ENCODE measurements around the gene SYNJ1. TPM values are rescaled to one million over a fixed set of nuclear protein-coding genes. Genes with fewer than 3 reads are reported as not detected.
A peak's percentile ranks its signal among the peaks of the same experiment; 100 is the strongest.

The SYNJ1 gene
- total and polyA plus RNA-seq, 7 experiments from 2014 or later: 4.3 to 28.5 (median 22.1) TPM

DNA sequence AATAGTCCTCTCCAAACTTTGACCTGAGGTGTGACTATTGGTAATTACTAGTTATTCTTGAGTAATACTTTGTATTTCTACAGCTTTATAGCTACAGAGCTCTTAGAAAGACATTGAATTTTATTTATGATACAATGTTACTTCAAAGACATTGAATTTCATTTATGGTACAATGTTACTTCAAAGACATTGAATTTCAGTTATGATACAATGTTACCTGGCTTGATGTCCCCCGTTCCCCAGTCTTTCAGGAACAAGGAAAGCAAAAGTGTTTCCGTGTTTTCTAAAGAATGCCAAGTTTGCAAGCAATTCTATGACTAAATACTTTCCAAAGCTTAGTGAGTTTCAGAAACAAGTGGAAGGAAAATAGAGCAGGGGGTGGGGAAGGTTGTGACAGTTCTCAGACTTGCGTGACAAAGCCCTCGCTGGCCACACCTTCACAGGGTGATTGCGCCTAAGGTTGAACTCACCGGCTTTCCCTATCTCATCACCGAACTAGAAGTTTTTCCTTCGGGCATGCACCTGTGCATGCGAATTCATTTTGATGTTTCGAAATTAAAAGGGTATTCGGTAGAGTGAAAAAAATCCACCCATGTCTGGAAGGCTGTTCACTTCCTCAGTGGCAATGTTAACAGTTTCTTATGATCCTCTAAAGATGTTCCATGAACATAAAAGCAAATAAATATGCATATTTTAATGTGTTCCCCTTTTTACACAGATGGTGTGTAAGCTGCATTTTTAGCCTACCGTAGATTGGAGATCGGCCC, 44.7 kb upstream of the SYNJ1 start:
- H3K27ac ChIP-seq (ENCODE audit: low read depth, low read length): peak overlapping the region; percentile 76
- peaks cover 0 to 5% (median 0%) of the 10 kb centered on the region in 5 donors for H3K27me3 Mint-ChIP-seq
- peak overlapping the region; percentile 90 to 99 (median 97) for H3K27ac Mint-ChIP-seq

DNA sequence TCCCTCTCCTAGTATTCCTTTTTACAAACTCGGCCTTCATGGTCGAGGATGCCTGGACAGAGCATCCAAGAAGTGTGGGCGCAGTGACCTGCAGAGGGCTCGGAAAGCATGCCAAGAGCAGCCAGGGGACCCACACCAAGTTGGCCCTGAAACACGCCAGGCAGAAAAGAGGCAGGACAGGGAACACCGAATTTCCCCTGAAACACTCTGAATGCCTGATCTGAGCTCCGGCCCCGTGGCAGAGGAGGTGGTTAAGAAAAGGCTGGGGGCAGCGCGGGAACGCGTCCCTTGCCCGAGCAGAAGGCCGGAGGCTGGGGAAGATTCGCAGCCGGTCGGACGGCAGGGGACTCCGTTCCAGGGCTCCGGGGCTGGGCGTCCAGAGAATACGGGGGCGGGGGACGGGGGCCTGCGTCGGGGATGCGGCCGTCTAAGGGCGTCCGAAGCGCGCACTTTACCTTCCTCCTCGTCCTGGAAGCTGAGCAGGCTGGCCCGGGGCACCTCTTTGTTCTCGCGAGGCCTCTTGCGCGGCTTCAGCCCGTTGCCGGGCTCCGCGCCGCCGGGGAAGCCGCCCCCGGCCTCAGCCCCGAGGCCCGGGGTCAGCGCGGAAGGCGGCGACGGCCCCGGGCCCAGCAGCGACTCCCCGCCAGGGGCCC, 43.2 kb upstream of the SYNJ1 start:
- Mint-ChIP-seq H3K27me3 (peaks cover 0 to 5% (median 0%) of the 10 kb centered on the region in 5 donors), H3K4me3 (peak overlapping the region; percentile 90 to 97 (median 94)), H3K36me3 (peaks cover 18 to 31% (median 26%) of the 10 kb centered on the region in 5 donors), H3K9me3 (peaks cover 0 to 9% (median 0%) of the 10 kb centered on the region in 11 donors), H3K27ac (peak overlapping the region; percentile 90 to 99 (median 95)), H3K4me1 (peaks cover 43 to 75% (median 66%) of the 10 kb centered on the region in 7 donors)
- DNase-seq (peak in 1 of 9 donors; percentile 42), ATAC-seq (peak; percentile 36)
- Histone ChIP-seq H3K4me3 (ENCODE audit: low read length) (peak overlapping the region; percentile 77), H3K36me3 (ENCODE audit: control insufficient read depth in 2 of 3, insufficient read depth in 3 of 3, low read length in 3 of 3) (no peaks in the 10 kb centered on the region), H3K27ac (ENCODE audit: low read depth, low read length) (peak overlapping the region; percentile 79), H3K27me3 (ENCODE audit: control insufficient read depth in 2 of 2, insufficient read depth in 2 of 2, low read length in 2 of 2) (no peaks in the 10 kb centered on the region), H3K4me1 (ENCODE audit: control insufficient read depth in 2 of 2, insufficient read depth in 2 of 2, low read length in 2 of 2) (peaks cover 29 to 31% of the 10 kb centered on the region in 2 donors), H3K9me3 (ENCODE audit: control insufficient read depth in 2 of 3, low read length in 3 of 3) (no peaks in the 10 kb centered on the region)
- POLR2A ChIA-PET: interaction anchor here (0.6 to 3.0 kb wide), 35 partner anchors 9 to 1580 kb away, joined by 3 to 42 read pairs (median 4); partner anchors contain the start of genes CFAP298, DNAJC28, DONSON and IFNAR1
- CTCF ChIA-PET: interaction anchor here (0.6 to 2.6 kb wide), 11 partner anchors 14 to 1568 kb away, joined by 3 to 14 read pairs (median 5); partner anchors contain the start of gene SYNJ1
- intact Hi-C loops (cut with micrococcal nuclease): loop anchor here (5.0 to 10.0 kb wide), 7 partner anchors 119 to 1846 kb away; partner anchors contain the start of genes DNAJC28 (in 1 of the 2), IFNGR2 (in 1 of the 2), MIS18A (in 1 of the 2) and RCAN1 (in 1 of the 2)

More for the DNA sequence above, 44.7 kb upstream of the SYNJ1 start:
- CTCF ChIA-PET: interaction anchor here (0.7 to 2.6 kb wide), 3 partner anchors 44 to 397 kb away, joined by 3 to 14 read pairs (median 4); partner anchors contain the start of gene SYNJ1
- Mint-ChIP-seq H3K4me3 (peak overlapping the region; percentile 90 to 99 (median 96)), H3K4me1 (peaks cover 32 to 60% (median 51%) of the 10 kb centered on the region in 7 donors), H3K9me3 (peaks cover 0 to 9% (median 0%) of the 10 kb centered on the region in 11 donors), H3K36me3 (peaks cover 10 to 20% (median 13%) of the 10 kb centered on the region in 5 donors)
- Histone ChIP-seq H3K27me3 (ENCODE audit: control insufficient read depth in 2 of 2, insufficient read depth in 2 of 2, low read length in 2 of 2) (no peaks in the 10 kb centered on the region), H3K4me1 (ENCODE audit: control insufficient read depth in 2 of 2, insufficient read depth in 2 of 2, low read length in 2 of 2) (peaks cover 22 to 26% of the 10 kb centered on the region in 2 donors), H3K4me3 (ENCODE audit: low read length) (peak overlapping the region; percentile 67), H3K36me3 (ENCODE audit: control insufficient read depth in 2 of 3, insufficient read depth in 3 of 3, low read length in 3 of 3) (no peaks in the 10 kb centered on the region), H3K9me3 (ENCODE audit: control insufficient read depth in 2 of 3, low read length in 3 of 3) (no peaks in the 10 kb centered on the region)
- POLR2A ChIA-PET: interaction anchor here (0.6 to 3.0 kb wide), 11 partner anchors 10 to 771 kb away, joined by 3 to 42 read pairs (median 4); partner anchors contain the start of genes SYNJ1 and TMEM50B
- ATAC-seq (no peak), DNase-seq (peak in 7 of 9 donors; percentile 33 to 79 (median 42))
- intact Hi-C loops (cut with micrococcal nuclease): loop anchor here (1.0 to 10.0 kb wide), 24 partner anchors 44 to 1845 kb away; partner anchors contain the start of genes CFAP298 (in 2 of the 2), CRYZL1 (in 2 of the 2), EVA1C (in 2 of the 2) and GART (in 2 of the 2)

DNA sequence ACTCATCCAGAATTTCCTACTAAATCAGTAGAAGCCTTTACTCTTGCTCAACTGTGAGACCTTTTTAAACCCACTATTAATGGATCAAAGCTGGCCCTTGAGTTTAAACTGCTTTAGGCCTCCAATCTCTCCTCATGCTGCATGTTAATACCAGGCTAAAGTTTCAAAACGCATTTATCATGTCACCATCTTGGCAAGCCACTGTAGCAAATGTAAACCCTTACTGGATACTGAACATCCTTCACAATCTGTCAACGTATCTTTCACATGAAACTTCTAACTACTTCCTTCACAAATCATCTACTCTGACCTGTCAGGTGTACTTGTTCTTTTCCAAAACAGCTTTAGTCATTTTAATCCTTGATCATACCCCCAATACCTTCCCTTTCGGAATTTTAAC, 40.7 kb upstream of the SYNJ1 start:
- no peak overlapping the region for H3K4me3 ChIP-seq (ENCODE audit: low read length)
- POLR2A ChIA-PET: interaction anchor here (0.9 kb wide), 1 partner anchor 8 kb away, joined by 4 read pairs; no protein-coding TSS in a partner anchor
- Mint-ChIP-seq H3K4me1 (peaks cover 51 to 84% (median 76%) of the 10 kb centered on the region in 7 donors), H3K9me3 (peaks cover 0 to 9% (median 0%) of the 10 kb centered on the region in 11 donors), H3K27ac (peak overlapping the region in 2 of 9 donors; percentile 10 to 31), H3K36me3 (peaks cover 21 to 37% (median 31%) of the 10 kb centered on the region in 5 donors), H3K4me3 (peak overlapping the region; percentile 1 to 94 (median 16)), H3K27me3 (peaks cover 0 to 5% (median 0%) of the 10 kb centered on the region in 5 donors)
- ATAC-seq (no peak), DNase-seq (no peak)
- no peaks in the 10 kb centered on the region for H3K27me3 ChIP-seq (ENCODE audit: control insufficient read depth in 2 of 2, insufficient read depth in 2 of 2, low read length in 2 of 2)
- intact Hi-C loops (cut with micrococcal nuclease): no loop called here
- no peak overlapping the region for H3K27ac ChIP-seq (ENCODE audit: low read depth, low read length)
- H3K36me3 ChIP-seq (ENCODE audit: control insufficient read depth in 2 of 3, insufficient read depth in 3 of 3, low read length in 3 of 3): peaks cover 0 to 7% (median 0%) of the 10 kb centered on the region in 3 experiments
- H3K4me1 ChIP-seq (ENCODE audit: control insufficient read depth in 2 of 2, insufficient read depth in 2 of 2, low read length in 2 of 2): peaks cover 29 to 34% of the 10 kb centered on the region in 2 donors
- H3K9me3 ChIP-seq (ENCODE audit: control insufficient read depth in 2 of 3, low read length in 3 of 3): no peaks in the 10 kb centered on the region
- CTCF ChIA-PET: interaction anchor here (0.6 kb wide), 1 partner anchor 11 kb away, joined by 3 read pairs; no protein-coding TSS in a partner anchor

DNA sequence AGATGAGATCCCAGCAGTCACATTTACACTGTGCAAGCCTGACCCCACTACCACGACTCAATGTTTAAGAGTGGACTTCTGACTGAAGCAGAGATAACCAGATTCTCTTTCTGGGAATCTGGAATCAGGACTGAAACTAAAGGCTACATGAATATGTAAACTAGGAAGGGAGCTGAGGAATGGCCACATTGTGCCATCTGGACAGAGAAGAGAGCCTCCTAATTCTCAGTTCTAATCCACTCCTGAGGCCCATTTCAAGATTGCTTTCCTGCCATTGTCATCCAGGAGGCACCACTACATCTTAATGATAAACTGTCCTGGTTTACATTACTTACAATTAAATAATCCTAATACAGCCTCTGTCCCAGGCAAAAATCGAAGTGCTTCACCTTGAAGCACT, 37.2 kb upstream of the SYNJ1 start:
- H3K36me3 ChIP-seq (ENCODE audit: control insufficient read depth in 2 of 3, insufficient read depth in 3 of 3, low read length in 3 of 3): peaks cover 0 to 35% (median 13%) of the 10 kb centered on the region in 3 experiments
- H3K27ac Mint-ChIP-seq: peak overlapping the region in 5 of 9 donors; percentile 6 to 77 (median 27)
- H3K4me1 Mint-ChIP-seq: peaks cover 44 to 69% (median 59%) of the 10 kb centered on the region in 7 donors
- H3K9me3 ChIP-seq (ENCODE audit: control insufficient read depth in 2 of 3, low read length in 3 of 3): no peaks in the 10 kb centered on the region
- no peak overlapping the region for H3K27ac ChIP-seq (ENCODE audit: low read depth, low read length)
- DNase-seq (no peak), ATAC-seq (no peak)
- H3K4me3 ChIP-seq (ENCODE audit: low read length): no peak overlapping the region
- peaks cover 26 to 28% of the 10 kb centered on the region in 2 donors for H3K4me1 ChIP-seq (ENCODE audit: control insufficient read depth in 2 of 2, insufficient read depth in 2 of 2, low read length in 2 of 2)
- no peaks in the 10 kb centered on the region for H3K27me3 ChIP-seq (ENCODE audit: control insufficient read depth in 2 of 2, insufficient read depth in 2 of 2, low read length in 2 of 2)
- ChIA-PET CTCF (interaction anchor here (0.6 kb wide), 1 partner anchor 9 kb away, joined by 3 read pairs; no protein-coding TSS in a partner anchor), POLR2A (no interaction called here)
- peaks cover 32 to 54% (median 43%) of the 10 kb centered on the region in 5 donors for H3K36me3 Mint-ChIP-seq
- intact Hi-C loops (cut with micrococcal nuclease): no loop called here
- peak overlapping the region in 3 of 10 donors; percentile 4 to 36 (median 25) for H3K4me3 Mint-ChIP-seq
- H3K9me3 Mint-ChIP-seq: no peaks in the 10 kb centered on the region
- no peaks in the 10 kb centered on the region for H3K27me3 Mint-ChIP-seq

DNA sequence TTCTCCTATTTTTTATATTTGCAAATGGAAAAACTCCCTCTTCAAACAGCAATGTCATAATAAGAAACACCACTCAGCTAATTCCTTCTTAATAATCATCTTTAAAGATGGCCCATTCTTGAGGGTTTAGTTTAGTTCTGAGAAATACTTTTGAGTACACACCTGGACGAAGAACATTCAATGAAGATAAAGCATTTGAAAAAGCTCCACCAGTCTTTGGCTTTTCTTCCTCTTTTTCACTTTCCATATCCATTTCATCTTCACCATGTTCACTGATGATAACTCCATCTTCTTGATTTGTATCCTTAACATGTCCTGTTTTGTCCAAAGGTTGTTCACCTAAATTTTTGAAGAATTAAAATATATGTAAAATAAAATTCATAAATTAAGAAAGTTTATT, 36.4 kb upstream of the SYNJ1 start:
- Mint-ChIP-seq H3K36me3 (peaks cover 32 to 63% (median 47%) of the 10 kb centered on the region in 5 donors), H3K27me3 (no peaks in the 10 kb centered on the region), H3K4me1 (peaks cover 35 to 60% (median 51%) of the 10 kb centered on the region in 7 donors), H3K27ac (no peak overlapping the region), H3K4me3 (peak overlapping the region in 1 of 10 donors; percentile 15), H3K9me3 (no peaks in the 10 kb centered on the region)
- intact Hi-C loops (cut with micrococcal nuclease): no loop called here
- Histone ChIP-seq H3K4me1 (ENCODE audit: control insufficient read depth in 2 of 2, insufficient read depth in 2 of 2, low read length in 2 of 2) (peaks cover 18 to 19% of the 10 kb centered on the region in 2 donors), H3K4me3 (ENCODE audit: low read length) (no peak overlapping the region), H3K36me3 (ENCODE audit: control insufficient read depth in 2 of 3, insufficient read depth in 3 of 3, low read length in 3 of 3) (peaks cover 0 to 43% (median 22%) of the 10 kb centered on the region in 3 experiments), H3K9me3 (ENCODE audit: control insufficient read depth in 2 of 3, low read length in 3 of 3) (no peaks in the 10 kb centered on the region), H3K27ac (ENCODE audit: low read depth, low read length) (no peak overlapping the region), H3K27me3 (ENCODE audit: control insufficient read depth in 2 of 2, insufficient read depth in 2 of 2, low read length in 2 of 2) (no peaks in the 10 kb centered on the region)
- ChIA-PET CTCF (no interaction called here), POLR2A (interaction anchor here (0.9 kb wide), 1 partner anchor 40 kb away, joined by 4 read pairs; no protein-coding TSS in a partner anchor)
- ATAC-seq (no peak), DNase-seq (no peak)
